Stimulated activated CD4-positive, alpha-beta T cell treated with anti-CD3 and anti-CD28 coated beads, Interleukin-1b, Interleukin-23, amount 100 ng/mL, for 4 hours (primary cell): Measurements from ENCODE around the gene MED13L.
A peak's percentile ranks its signal among the peaks of the same experiment; 100 is the strongest.

Source experiments
- DNase-seq, 2 donors: peaks; one replicate each; pipeline ENCODE4 v3.0.0-alpha.2; 2020; ENCODE audit warnings: low read depth in 2 of 2

Gene MED13L

GRCh38 chr12:116182359-116183063, 95.0 kb downstream of the MED13L start:
- no peak for DNase-seq

- no peak for DNase-seq
Observed at GRCh38 chr12:116180448-116180847, 97.0 kb downstream of the MED13L start.

GRCh38 chr12:116179384-116179783, 98.1 kb downstream of the MED13L start:
- no peak for DNase-seq

GRCh38 chr12:116177017-116177416, 100.5 kb downstream of the MED13L start:
- DNase-seq: no peak

GRCh38 chr12:116174904-116175303, 102.6 kb downstream of the MED13L start:
- no peak for DNase-seq

- no peak for DNase-seq
Observed at GRCh38 chr12:116174006-116174405, 103.5 kb downstream of the MED13L start.

- peak in 1 of 2 donors; percentile 27 for DNase-seq
Observed at GRCh38 chr12:116172224-116172849, 105.2 kb downstream of the MED13L start.

GRCh38 chr12:116171549-116171948, 105.9 kb downstream of the MED13L start:
- no peak for DNase-seq

GRCh38 chr12:116169071-116169470, 108.4 kb downstream of the MED13L start:
- no peak for DNase-seq

GRCh38 chr12:116166306-116166705, 111.2 kb downstream of the MED13L start:
- no peak for DNase-seq

- no peak for DNase-seq
Observed at GRCh38 chr12:116165036-116165425, 112.5 kb downstream of the MED13L start.

GRCh38 chr12:116164250-116165035, 113.0 kb downstream of the MED13L start:
- DNase-seq: no peak

- no peak for DNase-seq
Observed at GRCh38 chr12:116162071-116162470, 115.4 kb downstream of the MED13L start.

GRCh38 chr12:116161588-116161987, 115.9 kb downstream of the MED13L start:
- no peak for DNase-seq

- DNase-seq: no peak
Observed at GRCh38 chr12:116160883-116161458, 116.5 kb downstream of the MED13L start.

- no peak for DNase-seq
Observed at GRCh38 chr12:116160231-116160630, 117.3 kb downstream of the MED13L start.

GRCh38 chr12:116159593-116160200, 117.8 kb downstream of the MED13L start:
- DNase-seq: no peak

GRCh38 chr12:116159175-116159574, 118.3 kb downstream of the MED13L start:
- DNase-seq: no peak

GRCh38 chr12:116157845-116158267, 119.6 kb downstream of the MED13L start:
- no peak for DNase-seq

- DNase-seq: no peak
Observed at GRCh38 chr12:116156614-116157013, 120.9 kb downstream of the MED13L start.

- DNase-seq: no peak
Observed at GRCh38 chr12:116155383-116155782, 122.1 kb downstream of the MED13L start.

- no peak for DNase-seq
Observed at GRCh38 chr12:116153983-116154382, 123.5 kb downstream of the MED13L start.
